GM18951 (cell line): ENCODE measurements around the gene CATSPER1.

ENCODE experiments used
- POLR2A ChIP-seq: IDR thresholded peaks from 4 replicates; pipeline ENCODE4 v1.6.1; 2011; ENCODE audit warnings: mild to moderate bottlenecking; ENCODE audit not compliant: insufficient read length, insufficient read depth; ENCODE audit errors: extremely low read depth
- in situ Hi-C: fragments of 300-500 bp; cut with MboI; formaldehyde crosslinking; loops from one replicate; pipeline ENCODE4 v1.12.0; 2022; ENCODE audit warnings: low sequenced_read_pairs, mixed read lengths, inconsistent platforms; ENCODE audit not compliant: unreplicated experiment

Gene CATSPER1

DNA sequence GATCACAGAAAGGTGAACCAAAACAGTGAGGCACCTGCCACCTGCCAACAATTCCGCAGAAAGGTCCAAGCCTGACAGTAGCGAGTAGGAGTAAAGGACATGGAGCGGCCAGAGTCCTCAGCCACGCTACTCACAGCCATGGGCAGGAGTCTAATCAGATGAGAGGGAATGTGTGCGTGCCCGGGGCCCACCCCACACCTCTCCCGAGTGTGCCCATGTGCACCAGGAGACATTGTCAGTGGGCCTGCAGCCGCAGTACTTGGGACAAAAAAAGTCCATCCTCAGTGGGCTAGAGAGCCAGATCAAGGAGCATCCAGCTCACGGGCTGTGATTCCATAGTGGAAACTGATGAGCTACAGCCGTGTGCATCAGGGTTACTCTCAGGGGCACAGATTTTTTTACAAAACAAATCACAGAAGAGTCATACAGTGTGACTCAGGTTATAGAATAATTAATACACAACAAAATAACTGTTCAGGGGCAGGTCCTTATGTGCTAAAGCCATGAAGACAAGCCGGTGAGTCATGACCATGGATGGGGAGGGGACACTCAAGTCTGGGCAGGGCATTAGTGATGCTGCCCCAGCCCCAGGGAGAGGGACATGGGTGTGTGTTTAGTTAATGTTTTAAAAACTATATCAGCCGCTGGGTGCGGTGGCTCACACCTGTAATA is 52.7 kb downstream of the CATSPER1 start:
- in situ Hi-C loops: no loop called here
- TF ChIP-seq POLR2A: no peak

GRCh38 chr11:65972116-65972515 is 54.2 kb downstream of the CATSPER1 start:
- no peak for TF ChIP-seq POLR2A

GRCh38 chr11:65968600-65969482 is 57.4 kb downstream of the CATSPER1 start:
- in situ Hi-C loops: no loop called here
- no peak for TF ChIP-seq POLR2A

More at GRCh38 chr11:65972116-65972515, 54.2 kb downstream of the CATSPER1 start:
- in situ Hi-C loops: no loop called here

GRCh38 chr11:65967329-65967934 is 58.8 kb downstream of the CATSPER1 start:
- TF ChIP-seq POLR2A: no peak
- in situ Hi-C loops: no loop called here
